GM12892 (cell line): ENCODE results near the gene SCFD2.

Source experiments
- POLR2A ChIP-seq: IDR thresholded peaks from 2 replicates; pipeline ENCODE4 v1.6.1; 2011; ENCODE audit warnings: low read depth, low read length, control low read depth
- POLR2AphosphoS5 ChIP-seq: IDR thresholded peaks from 2 replicates; pipeline ENCODE4 v1.6.1; 2011; ENCODE audit warnings: low read depth, low read length, control low read depth

- TF ChIP-seq POLR2A (no peak), POLR2AphosphoS5 (no peak)
Observed at GRCh38 chr4:52935317-52935716, 430.5 kb downstream of the SCFD2 start.
